BE2C (cell line): ENCODE data around the gene CRTC3.

ENCODE experiments used
- DNase-seq: peaks from one replicate; pipeline ENCODE4 v3.0.0-alpha.2; 2020
- H3K27me3 ChIP-seq: fragments of 250-450 bp; sonication (Bioruptor Pico); 2 replicates; pipeline ENCODE4 v1.5.1; 2020; ENCODE audit warnings: mild to moderate bottlenecking
- H3K36me3 ChIP-seq: fragments of 250-450 bp; sonication (Bioruptor Pico); 2 replicates; pipeline ENCODE4 v1.5.1; 2020; ENCODE audit warnings: mild to moderate bottlenecking
- H3K4me1 ChIP-seq: fragments of 250-450 bp; sonication (Bioruptor Pico); 2 replicates; pipeline ENCODE4 v1.5.1; 2020
- H3K4me3 ChIP-seq: 2 replicates; pipeline ENCODE4 v1.5.1; 2011; ENCODE audit warnings: low read depth, low read length
- H3K9me3 ChIP-seq: fragments of 250-450 bp; sonication (Bioruptor Pico); 2 replicates; pipeline ENCODE4 v1.5.1; 2020
- CTCF ChIP-seq: IDR thresholded peaks from 2 replicates; pipeline ENCODE4 v1.5.1; 2012; ENCODE audit warnings: mild to moderate bottlenecking, low read depth, low read length

Gene CRTC3

DNA sequence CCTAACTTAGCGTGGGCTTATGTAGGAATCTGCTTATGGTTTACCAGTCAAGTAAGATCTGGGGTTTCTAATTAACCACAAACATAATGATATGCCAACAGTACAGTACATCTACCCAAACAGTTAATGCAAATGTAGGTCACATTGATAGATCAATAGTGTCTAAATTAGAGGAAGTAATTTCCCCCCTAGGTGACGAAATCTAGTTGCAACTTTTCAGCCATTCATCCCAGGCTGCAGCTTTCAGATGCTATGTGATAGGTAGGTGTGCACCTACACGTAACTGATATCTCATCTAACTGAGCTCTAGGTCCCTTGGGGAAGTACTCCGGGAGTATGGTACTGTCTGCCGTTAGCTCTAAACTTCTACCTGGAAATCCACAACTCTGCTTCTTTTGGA is 57.2 kb downstream of the CRTC3 start:
- H3K36me3 ChIP-seq: no peaks in the 10 kb centered on the region
- no peaks in the 10 kb centered on the region for H3K27me3 ChIP-seq
- no peak overlapping the region for H3K4me3 ChIP-seq
- TF ChIP-seq CTCF: no peak
- no peaks in the 10 kb centered on the region for H3K4me1 ChIP-seq
- H3K9me3 ChIP-seq: no peaks in the 10 kb centered on the region
- DNase-seq: no peak

DNA sequence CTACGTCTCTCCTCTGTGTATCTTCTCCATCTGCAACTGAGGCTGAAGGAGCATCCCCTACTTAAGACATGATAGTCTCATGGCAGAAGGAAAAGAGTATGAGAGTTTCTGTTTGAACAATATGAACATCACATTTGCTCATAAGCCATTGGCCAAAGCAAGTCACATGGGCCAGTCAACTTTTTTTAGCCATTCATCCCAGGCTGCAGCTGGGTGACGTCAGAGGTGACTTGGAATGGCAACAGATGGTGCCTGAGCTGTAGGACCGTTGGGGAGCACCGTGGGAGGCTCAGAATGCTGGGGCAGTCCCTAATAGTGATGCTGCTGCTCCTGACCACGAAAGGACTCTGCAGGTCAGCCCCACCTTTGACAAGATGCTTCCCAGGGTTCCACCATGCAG is 58.7 kb downstream of the CRTC3 start:
- DNase-seq: no peak
- Histone ChIP-seq H3K36me3 (no peaks in the 10 kb centered on the region), H3K27me3 (no peaks in the 10 kb centered on the region), H3K4me3 (no peak overlapping the region), H3K9me3 (no peaks in the 10 kb centered on the region), H3K4me1 (no peaks in the 10 kb centered on the region)
- no peak for TF ChIP-seq CTCF

- DNase-seq: no peak
- Histone ChIP-seq H3K36me3 (no peaks in the 10 kb centered on the region), H3K4me3 (no peak overlapping the region), H3K4me1 (no peaks in the 10 kb centered on the region), H3K9me3 (no peaks in the 10 kb centered on the region), H3K27me3 (no peaks in the 10 kb centered on the region)
- no peak for TF ChIP-seq CTCF
These were observed 61.8 kb downstream of the CRTC3 start for GRCh38 chr15:90591524-90591923.

DNA sequence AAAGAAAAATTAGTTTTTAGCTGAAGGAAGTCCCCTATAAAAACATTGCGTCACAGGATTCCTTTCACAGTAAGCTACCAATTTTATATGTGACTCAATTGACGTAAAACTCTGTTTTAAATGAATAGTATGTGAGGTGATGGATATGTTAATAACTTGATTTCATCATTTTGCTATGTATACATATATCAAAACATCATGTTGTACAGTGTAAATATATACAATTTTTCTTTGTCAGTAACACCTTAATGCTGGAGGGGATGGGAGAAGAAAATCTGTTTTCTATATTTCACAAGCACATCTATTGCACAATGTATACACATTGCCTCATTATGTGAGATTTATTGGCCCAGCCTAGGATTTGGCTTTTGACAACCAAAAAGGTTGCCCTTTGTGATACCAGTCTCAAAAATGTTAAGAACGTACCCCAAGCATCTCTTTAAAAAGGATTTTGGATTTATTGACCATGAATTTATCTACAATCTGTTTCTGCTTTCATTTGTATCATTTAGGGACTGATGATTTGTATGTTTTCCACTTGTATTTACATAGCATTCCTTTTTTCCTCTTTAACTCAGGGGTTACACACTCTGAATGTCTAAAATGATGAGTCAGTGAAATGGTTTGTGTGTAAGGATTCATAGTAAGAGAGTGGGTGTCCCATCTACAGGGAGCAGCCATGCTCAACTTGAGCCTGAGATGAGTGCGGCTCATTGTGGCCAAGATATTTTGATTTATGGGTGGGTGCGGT is 62.6 kb downstream of the CRTC3 start:
- Histone ChIP-seq H3K4me3 (no peak overlapping the region), H3K27me3 (no peaks in the 10 kb centered on the region), H3K9me3 (no peaks in the 10 kb centered on the region), H3K4me1 (no peaks in the 10 kb centered on the region), H3K36me3 (no peaks in the 10 kb centered on the region)
- DNase-seq: no peak
- no peak for TF ChIP-seq CTCF

- H3K9me3 ChIP-seq: no peaks in the 10 kb centered on the region
- H3K36me3 ChIP-seq: no peaks in the 10 kb centered on the region
- H3K4me1 ChIP-seq: no peaks in the 10 kb centered on the region; the same call in 1 of the 2 replicates
- no peak for DNase-seq
- no peak for TF ChIP-seq CTCF
- no peak overlapping the region for H3K4me3 ChIP-seq
- H3K27me3 ChIP-seq: no peaks in the 10 kb centered on the region
These were observed 63.9 kb downstream of the CRTC3 start for GRCh38 chr15:90593499-90594158.

GRCh38 chr15:90594301-90594738 is 64.6 kb downstream of the CRTC3 start:
- DNase-seq: no peak
- no peaks in the 10 kb centered on the region; the same call in 1 of the 2 replicates for H3K4me1 ChIP-seq
- H3K9me3 ChIP-seq: no peaks in the 10 kb centered on the region
- H3K36me3 ChIP-seq: no peaks in the 10 kb centered on the region
- no peak for TF ChIP-seq CTCF
- no peak overlapping the region for H3K4me3 ChIP-seq
- H3K27me3 ChIP-seq: no peaks in the 10 kb centered on the region
